ENCODE measurements around the gene CDK11A.
"Not testable (repeated sequence)": the region's sequence is repeated elsewhere in the genome, so short reads cannot be mapped to it uniquely, and the experiment has no call there.

CDK11A gene

GRCh38 chr1:1738799-1739337 lies 14.7 kb upstream of the CDK11A start:
- in situ Hi-C loops (cut with HindIII; ENCODE audit: low sequenced_read_pairs); DNase-seq (ENCODE audit: low read depth): not testable (repeated sequence)

GRCh38 chr1:1737675-1738590 lies 13.8 kb upstream of the CDK11A start:
- in situ Hi-C loops (cut with HindIII; ENCODE audit: low sequenced_read_pairs); DNase-seq (ENCODE audit: low read depth); H3K4me3 ChIP-seq (ENCODE audit: low read depth, low read length): not testable (repeated sequence)

More at GRCh38 chr1:1738799-1739337, 14.7 kb upstream of the CDK11A start:
- H3K4me3 ChIP-seq (ENCODE audit: low read depth, low read length): not testable (repeated sequence)

- no peak for DNase-seq (ENCODE audit: low read depth)
- in situ Hi-C loops (cut with HindIII; ENCODE audit: low sequenced_read_pairs): no loop called here
- no peak overlapping the region for H3K4me3 ChIP-seq (ENCODE audit: low read depth, low read length)
- TF ChIP-seq CTCF (IDR thresholded peaks at IDR 0.05; ENCODE audit: low read depth, low read length, missing control alignments): no peak
Observed at GRCh38 chr1:1732381-1732780, 8.2 kb upstream of the CDK11A start.

- no peak for TF ChIP-seq CTCF (IDR thresholded peaks at IDR 0.05; ENCODE audit: low read depth, low read length, missing control alignments)
- DNase-seq (ENCODE audit: low read depth): no peak
- in situ Hi-C loops (cut with HindIII; ENCODE audit: low sequenced_read_pairs): no loop called here
- no peak overlapping the region for H3K4me3 ChIP-seq (ENCODE audit: low read depth, low read length)
Observed at GRCh38 chr1:1730870-1731269, 6.7 kb upstream of the CDK11A start.

GRCh38 chr1:1730230-1730629 lies 6.1 kb upstream of the CDK11A start:
- DNase-seq (ENCODE audit: low read depth); in situ Hi-C loops (cut with HindIII; ENCODE audit: low sequenced_read_pairs); H3K4me3 ChIP-seq (ENCODE audit: low read depth, low read length): not testable (repeated sequence)

GRCh38 chr1:1729116-1729816 lies 5.1 kb upstream of the CDK11A start:
- H3K4me3 ChIP-seq (ENCODE audit: low read depth, low read length); in situ Hi-C loops (cut with HindIII; ENCODE audit: low sequenced_read_pairs); DNase-seq (ENCODE audit: low read depth): not testable (repeated sequence)

- in situ Hi-C loops (cut with HindIII; ENCODE audit: low sequenced_read_pairs); H3K4me3 ChIP-seq (ENCODE audit: low read depth, low read length); DNase-seq (ENCODE audit: low read depth): not testable (repeated sequence)
Observed at GRCh38 chr1:1728308-1729005, 4.3 kb upstream of the CDK11A start.

- in situ Hi-C loops (cut with HindIII; ENCODE audit: low sequenced_read_pairs); H3K4me3 ChIP-seq (ENCODE audit: low read depth, low read length); DNase-seq (ENCODE audit: low read depth): not testable (repeated sequence)
Observed at GRCh38 chr1:1727131-1727651, 3.0 kb upstream of the CDK11A start.

- DNase-seq (ENCODE audit: low read depth); in situ Hi-C loops (cut with HindIII; ENCODE audit: low sequenced_read_pairs): not testable (repeated sequence)
Observed at GRCh38 chr1:1726088-1726487, 1.9 kb upstream of the CDK11A start.

GRCh38 chr1:1721201-1721600 lies 3.0 kb downstream of the CDK11A start:
- DNase-seq (ENCODE audit: low read depth): no peak
- no peak overlapping the region for H3K4me3 ChIP-seq (ENCODE audit: low read depth, low read length)
- in situ Hi-C loops (cut with HindIII; ENCODE audit: low sequenced_read_pairs): no loop called here
- TF ChIP-seq CTCF (IDR thresholded peaks at IDR 0.05; ENCODE audit: low read depth, low read length, missing control alignments): no peak

More at GRCh38 chr1:1726088-1726487, 1.9 kb upstream of the CDK11A start:
- H3K4me3 ChIP-seq (ENCODE audit: low read depth, low read length): not testable (repeated sequence)

- in situ Hi-C loops (cut with HindIII; ENCODE audit: low sequenced_read_pairs); H3K4me3 ChIP-seq (ENCODE audit: low read depth, low read length); DNase-seq (ENCODE audit: low read depth): not testable (repeated sequence)
Observed at GRCh38 chr1:1715109-1715883, 8.9 kb downstream of the CDK11A start.

- H3K4me3 ChIP-seq (ENCODE audit: low read depth, low read length); DNase-seq (ENCODE audit: low read depth); in situ Hi-C loops (cut with HindIII; ENCODE audit: low sequenced_read_pairs): not testable (repeated sequence)
Observed at GRCh38 chr1:1707897-1708296, 16.3 kb downstream of the CDK11A start.
